VCaP (cell line): ENCODE measurements around the gene GSK3A.

ENCODE experiments used
- H3K27ac ChIP-seq: fragments of 450-650 bp; 2 replicates; pipeline ENCODE4 v1.5.1; 2017
- CTCF ChIP-seq: fragments of 450-650 bp; conservative IDR thresholded peaks from 2 replicates; pipeline ENCODE4 v1.5.1; 2017; ENCODE audit warnings: mild to moderate bottlenecking, moderate library complexity

GSK3A gene

GRCh38 chr19:42284066-42284501, 41.7 kb upstream of the GSK3A start:
- H3K27ac ChIP-seq: peak overlapping the region; percentile 82
- no peak for TF ChIP-seq CTCF

DNA sequence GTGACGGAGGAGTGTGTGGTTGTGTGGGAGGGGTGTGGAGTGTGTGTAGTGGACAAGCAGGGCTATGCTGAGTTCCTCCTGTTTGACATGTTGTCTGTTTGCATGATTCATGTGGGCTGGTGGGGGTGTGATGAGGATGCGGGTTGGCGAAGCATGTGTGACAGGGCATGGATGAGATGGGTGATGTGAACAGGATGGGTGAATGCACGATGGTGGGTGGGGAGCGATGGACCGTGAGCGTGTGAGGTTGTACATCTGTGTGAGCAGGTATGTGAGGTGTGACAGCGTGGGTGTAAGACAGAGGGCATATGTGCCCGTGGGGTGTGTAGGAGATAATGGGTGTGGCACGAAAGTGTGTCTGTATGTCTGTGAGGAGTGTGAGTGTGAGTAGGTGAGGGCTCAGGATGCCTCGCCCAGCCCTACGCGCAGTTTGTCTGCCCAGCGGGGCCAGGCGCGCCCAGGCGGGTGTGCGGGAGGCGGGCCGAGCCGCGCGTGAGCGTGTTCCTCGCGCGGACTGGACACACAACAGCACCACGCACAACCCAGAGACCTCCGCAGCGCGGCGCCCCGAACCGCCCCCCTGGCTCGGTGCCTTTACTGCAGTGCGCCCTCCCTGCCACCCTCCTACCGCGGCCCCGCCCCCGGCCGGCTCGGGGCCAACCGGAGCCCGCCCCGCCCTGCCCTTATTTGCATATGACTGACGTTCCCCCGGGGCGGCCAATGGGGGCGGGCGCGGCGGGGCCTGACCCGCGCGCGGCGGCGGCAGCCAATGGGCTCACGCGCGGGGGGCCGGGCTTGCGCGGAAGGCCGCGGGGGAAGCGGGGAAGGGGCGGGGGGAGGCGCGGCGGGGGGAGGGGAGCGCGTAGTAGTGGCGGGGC, 41.0 kb upstream of the GSK3A start:
- no peak for TF ChIP-seq CTCF
- H3K27ac ChIP-seq: peak overlapping the region; percentile 82

- H3K27ac ChIP-seq: peak overlapping the region; percentile 82
- no peak for TF ChIP-seq CTCF
These were observed 40.4 kb upstream of the GSK3A start for GRCh38 chr19:42282819-42283187.

GRCh38 chr19:42281827-42282762, 39.7 kb upstream of the GSK3A start:
- no peak for TF ChIP-seq CTCF
- H3K27ac ChIP-seq: peak overlapping the region; percentile 82; the same call in 1 of the 2 replicates

DNA sequence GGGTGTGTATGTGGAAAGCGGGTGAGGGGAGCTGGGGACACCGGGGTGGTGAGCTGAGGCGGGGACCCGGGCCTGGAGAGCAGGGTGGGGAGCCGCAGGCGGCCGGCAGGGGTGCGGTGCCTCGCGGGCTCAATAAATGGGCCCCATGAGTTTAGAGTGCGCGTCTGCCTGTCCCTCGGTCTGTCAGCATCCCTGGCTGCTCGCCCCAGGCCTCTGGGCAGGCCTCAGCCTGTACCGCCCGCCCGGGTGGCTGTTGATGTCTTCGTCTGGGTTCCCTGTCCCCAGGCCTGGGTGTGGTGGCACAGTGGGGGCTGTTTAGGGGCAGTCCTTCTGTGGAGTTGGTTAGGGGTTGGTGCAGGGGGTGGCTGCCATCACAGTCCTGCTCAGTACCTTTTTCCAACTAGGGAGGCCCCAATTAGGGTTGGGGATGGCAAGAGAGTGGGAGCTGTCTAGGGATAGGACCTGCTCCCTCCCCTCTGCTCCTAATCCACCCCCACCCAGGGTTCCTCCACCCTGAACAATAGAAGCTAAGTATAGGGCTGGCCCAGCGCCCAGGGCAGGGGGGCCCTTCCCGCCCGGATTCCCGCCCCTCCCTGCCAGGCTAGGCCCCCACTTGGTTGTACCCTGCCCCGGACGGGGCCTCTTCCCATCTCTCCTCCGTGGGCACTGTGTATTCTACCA, 38.9 kb upstream of the GSK3A start:
- peak overlapping the region; percentile 87; the same call in 1 of the 2 replicates for H3K27ac ChIP-seq

GRCh38 chr19:42280815-42281145, 38.4 kb upstream of the GSK3A start:
- H3K27ac ChIP-seq: peak overlapping the region; percentile 87
- TF ChIP-seq CTCF: no peak

More for the DNA sequence above, 38.9 kb upstream of the GSK3A start:
- TF ChIP-seq CTCF: no peak
